Neural cell (in vitro differentiated cells): Measurements from ENCODE around the gene XYLT2.

Experiments
- EZH2 ChIP-seq: fragments of 200-600, 300-800 bp; shearing (Covaris generic), sonication (generic); IDR thresholded peaks from 2 replicates; pipeline ENCODE4 v1.6.1; 2014; ENCODE audit warnings: antibody characterized with exemption, low read length, borderline replicate concordance, mild to moderate bottlenecking; ENCODE audit not compliant: insufficient read depth, poor library complexity, severe bottlenecking
- POLR2AphosphoS5 ChIP-seq: IDR thresholded peaks from 2 replicates; pipeline ENCODE4 v1.6.1; 2012
- RAD21 ChIP-seq: fragments of 450-650 bp; conservative IDR thresholded peaks from 2 replicates; pipeline ENCODE4 v1.6.1; 2014; ENCODE audit warnings: antibody characterized with exemption, mild to moderate bottlenecking, moderate library complexity
- SMC3 ChIP-seq: fragments of 450-650 bp; conservative IDR thresholded peaks from 2 replicates; pipeline ENCODE4 v1.6.1; 2014; ENCODE audit warnings: antibody characterized with exemption, mild to moderate bottlenecking, moderate library complexity; ENCODE audit not compliant: poor library complexity
- TAF1 ChIP-seq: IDR thresholded peaks from 2 replicates; pipeline ENCODE4 v1.6.1; 2012; ENCODE audit warnings: low read depth
- TF ChIP-seq, protein P1 (sequence below): IDR thresholded peaks from 2 replicates; pipeline ENCODE4 v1.6.1; 2012; ENCODE audit warnings: borderline replicate concordance
- TF ChIP-seq, protein P2 (sequence below): fragments of 450-650 bp; IDR thresholded peaks from 2 replicates; pipeline ENCODE4 v1.5.1; 2014; ENCODE audit warnings: antibody characterized with exemption, mild to moderate bottlenecking, moderate library complexity; ENCODE audit not compliant: poor library complexity, severe bottlenecking

DNA sequence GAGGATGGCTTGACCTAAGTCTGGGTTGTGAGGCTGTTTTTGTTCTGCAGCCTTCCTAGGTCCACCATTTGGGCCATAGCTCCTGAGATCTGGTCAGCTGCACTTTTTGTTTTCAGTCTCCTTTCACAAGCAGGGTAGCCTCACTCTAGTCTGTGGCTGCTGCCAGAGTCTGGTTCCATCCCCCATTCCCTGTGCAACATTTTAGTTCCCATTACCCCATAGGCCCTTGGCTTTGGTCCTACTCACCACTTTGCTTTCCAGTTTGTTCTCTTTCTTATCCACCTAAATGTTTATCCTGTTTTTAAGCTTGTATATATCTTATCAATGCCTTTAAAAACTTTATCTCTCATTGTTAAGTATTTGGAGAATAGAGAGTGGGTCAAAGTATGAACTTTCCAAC is 6.5 kb upstream of the XYLT2 start:
- TF ChIP-seq, protein P1, sequence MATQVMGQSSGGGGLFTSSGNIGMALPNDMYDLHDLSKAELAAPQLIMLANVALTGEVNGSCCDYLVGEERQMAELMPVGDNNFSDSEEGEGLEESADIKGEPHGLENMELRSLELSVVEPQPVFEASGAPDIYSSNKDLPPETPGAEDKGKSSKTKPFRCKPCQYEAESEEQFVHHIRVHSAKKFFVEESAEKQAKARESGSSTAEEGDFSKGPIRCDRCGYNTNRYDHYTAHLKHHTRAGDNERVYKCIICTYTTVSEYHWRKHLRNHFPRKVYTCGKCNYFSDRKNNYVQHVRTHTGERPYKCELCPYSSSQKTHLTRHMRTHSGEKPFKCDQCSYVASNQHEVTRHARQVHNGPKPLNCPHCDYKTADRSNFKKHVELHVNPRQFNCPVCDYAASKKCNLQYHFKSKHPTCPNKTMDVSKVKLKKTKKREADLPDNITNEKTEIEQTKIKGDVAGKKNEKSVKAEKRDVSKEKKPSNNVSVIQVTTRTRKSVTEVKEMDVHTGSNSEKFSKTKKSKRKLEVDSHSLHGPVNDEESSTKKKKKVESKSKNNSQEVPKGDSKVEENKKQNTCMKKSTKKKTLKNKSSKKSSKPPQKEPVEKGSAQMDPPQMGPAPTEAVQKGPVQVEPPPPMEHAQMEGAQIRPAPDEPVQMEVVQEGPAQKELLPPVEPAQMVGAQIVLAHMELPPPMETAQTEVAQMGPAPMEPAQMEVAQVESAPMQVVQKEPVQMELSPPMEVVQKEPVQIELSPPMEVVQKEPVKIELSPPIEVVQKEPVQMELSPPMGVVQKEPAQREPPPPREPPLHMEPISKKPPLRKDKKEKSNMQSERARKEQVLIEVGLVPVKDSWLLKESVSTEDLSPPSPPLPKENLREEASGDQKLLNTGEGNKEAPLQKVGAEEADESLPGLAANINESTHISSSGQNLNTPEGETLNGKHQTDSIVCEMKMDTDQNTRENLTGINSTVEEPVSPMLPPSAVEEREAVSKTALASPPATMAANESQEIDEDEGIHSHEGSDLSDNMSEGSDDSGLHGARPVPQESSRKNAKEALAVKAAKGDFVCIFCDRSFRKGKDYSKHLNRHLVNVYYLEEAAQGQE: no peak
- TF ChIP-seq POLR2AphosphoS5 (no peak), EZH2 (no peak), SMC3 (no peak), TAF1 (no peak), RAD21 (no peak)
- TF ChIP-seq, protein P2, sequence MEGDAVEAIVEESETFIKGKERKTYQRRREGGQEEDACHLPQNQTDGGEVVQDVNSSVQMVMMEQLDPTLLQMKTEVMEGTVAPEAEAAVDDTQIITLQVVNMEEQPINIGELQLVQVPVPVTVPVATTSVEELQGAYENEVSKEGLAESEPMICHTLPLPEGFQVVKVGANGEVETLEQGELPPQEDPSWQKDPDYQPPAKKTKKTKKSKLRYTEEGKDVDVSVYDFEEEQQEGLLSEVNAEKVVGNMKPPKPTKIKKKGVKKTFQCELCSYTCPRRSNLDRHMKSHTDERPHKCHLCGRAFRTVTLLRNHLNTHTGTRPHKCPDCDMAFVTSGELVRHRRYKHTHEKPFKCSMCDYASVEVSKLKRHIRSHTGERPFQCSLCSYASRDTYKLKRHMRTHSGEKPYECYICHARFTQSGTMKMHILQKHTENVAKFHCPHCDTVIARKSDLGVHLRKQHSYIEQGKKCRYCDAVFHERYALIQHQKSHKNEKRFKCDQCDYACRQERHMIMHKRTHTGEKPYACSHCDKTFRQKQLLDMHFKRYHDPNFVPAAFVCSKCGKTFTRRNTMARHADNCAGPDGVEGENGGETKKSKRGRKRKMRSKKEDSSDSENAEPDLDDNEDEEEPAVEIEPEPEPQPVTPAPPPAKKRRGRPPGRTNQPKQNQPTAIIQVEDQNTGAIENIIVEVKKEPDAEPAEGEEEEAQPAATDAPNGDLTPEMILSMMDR: no peak
